Ramos (cell line): ENCODE data around the gene HNRNPU.

Source experiments
- in situ Hi-C: fragments of 300-500 bp; cut with MboI; formaldehyde crosslinking; loops from one replicate; pipeline ENCODE4 v1.14.3; 2022; ENCODE audit warnings: low sequenced_read_pairs; ENCODE audit not compliant: unreplicated experiment

The HNRNPU gene

GRCh38 chr1:244864253-244865027 lies at the start of gene HNRNPU:
Gene HNRNPU, minus strand, starts transcription at chr1:244864543. Its CDS starts 236 bp downstream, at chr1:244864307.
- in situ Hi-C loops: loop anchor here (10.0 kb wide), 1 partner anchor 100 kb away; a partner anchor contains a TSS

GRCh38 chr1:244913806-244914205 lies 49.5 kb upstream of the HNRNPU start:
- in situ Hi-C loops: no loop called here

- in situ Hi-C loops: no loop called here
Measured at GRCh38 chr1:244904119-244904518, 39.8 kb upstream of the HNRNPU start.

- in situ Hi-C loops: no loop called here
Measured at GRCh38 chr1:244901400-244902015, 37.2 kb upstream of the HNRNPU start.

GRCh38 chr1:244897476-244898254 lies 33.3 kb upstream of the HNRNPU start:
- in situ Hi-C loops: no loop called here

- in situ Hi-C loops: no loop called here
Measured at GRCh38 chr1:244896550-244896949, 32.2 kb upstream of the HNRNPU start.

GRCh38 chr1:244893836-244894235 lies 29.5 kb upstream of the HNRNPU start:
- in situ Hi-C loops: no loop called here

GRCh38 chr1:244887281-244887680 lies 22.9 kb upstream of the HNRNPU start:
- in situ Hi-C loops: no loop called here

- in situ Hi-C loops: no loop called here
Measured at GRCh38 chr1:244881552-244882280, 17.4 kb upstream of the HNRNPU start.

- in situ Hi-C loops: no loop called here
Measured at GRCh38 chr1:244878681-244879080, 14.3 kb upstream of the HNRNPU start.

- in situ Hi-C loops: no loop called here
Measured at GRCh38 chr1:244876228-244876910, 12.0 kb upstream of the HNRNPU start.

GRCh38 chr1:244874974-244875579 lies 10.7 kb upstream of the HNRNPU start:
- in situ Hi-C loops: no loop called here

- in situ Hi-C loops: loop anchor here (10.0 kb wide), 1 partner anchor 95 kb away; a partner anchor contains a TSS
Measured at GRCh38 chr1:244869950-244870349, 5.6 kb upstream of the HNRNPU start.

GRCh38 chr1:244869364-244869827 lies 5.1 kb upstream of the HNRNPU start:
- in situ Hi-C loops: loop anchor here (10.0 kb wide), 1 partner anchor 95 kb away; a partner anchor contains a TSS

- in situ Hi-C loops: loop anchor here (10.0 kb wide), 1 partner anchor 96 kb away; a partner anchor contains a TSS
Measured at GRCh38 chr1:244868484-244869363, 4.4 kb upstream of the HNRNPU start.

GRCh38 chr1:244866355-244866754 lies 2.0 kb upstream of the HNRNPU start:
- in situ Hi-C loops: loop anchor here (10.0 kb wide), 1 partner anchor 98 kb away; a partner anchor contains a TSS

- in situ Hi-C loops: loop anchor here (10.0 kb wide), 1 partner anchor 99 kb away; a partner anchor contains a TSS
Measured at GRCh38 chr1:244865820-244866219, 1.5 kb upstream of the HNRNPU start.

- in situ Hi-C loops: loop anchor here (10.0 kb wide), 1 partner anchor 100 kb away; a partner anchor contains a TSS
Measured at GRCh38 chr1:244865028-244865371, 657 bp upstream of the HNRNPU start.
